ENCODE measurements around the gene YPEL1.

The YPEL1 gene

DNA sequence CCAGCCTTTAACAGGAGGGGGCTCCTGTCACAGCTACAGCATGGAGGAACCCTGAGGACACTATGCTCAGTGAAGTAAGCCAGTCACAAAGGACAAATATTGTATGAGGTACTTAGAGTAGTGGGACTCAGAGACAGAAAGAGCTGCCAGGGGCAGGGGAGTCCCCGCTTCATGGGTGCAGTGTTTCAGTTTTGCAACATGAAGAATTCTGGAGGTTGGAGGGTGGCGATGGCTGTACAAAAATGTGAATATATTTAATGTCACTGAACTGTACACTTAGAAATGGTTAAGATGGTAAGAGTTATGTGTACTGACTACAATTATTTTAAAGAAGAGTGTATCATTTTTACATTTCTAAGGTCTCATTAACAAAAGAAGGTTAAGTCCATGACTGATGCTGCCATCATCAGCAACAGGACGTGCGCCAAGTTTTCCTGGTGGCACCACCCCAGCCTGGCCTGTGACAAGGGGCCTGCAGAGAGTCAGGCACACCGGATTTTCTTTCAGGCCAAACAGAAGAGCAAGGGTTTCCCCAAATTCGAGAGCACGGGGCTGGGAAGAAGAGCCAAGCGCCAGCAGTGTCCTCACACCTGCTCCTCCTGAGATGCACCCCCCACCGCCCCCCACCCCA lies 22.1 kb downstream of the YPEL1 start:
- TF ChIP-seq GATA2 (IDR thresholded peaks at IDR 0.05; ENCODE audit: low read depth, low read length): no peak
- no peak for TF ChIP-seq GATA3 (IDR thresholded peaks at IDR 0.05; ENCODE audit: low read depth, low read length)

DNA sequence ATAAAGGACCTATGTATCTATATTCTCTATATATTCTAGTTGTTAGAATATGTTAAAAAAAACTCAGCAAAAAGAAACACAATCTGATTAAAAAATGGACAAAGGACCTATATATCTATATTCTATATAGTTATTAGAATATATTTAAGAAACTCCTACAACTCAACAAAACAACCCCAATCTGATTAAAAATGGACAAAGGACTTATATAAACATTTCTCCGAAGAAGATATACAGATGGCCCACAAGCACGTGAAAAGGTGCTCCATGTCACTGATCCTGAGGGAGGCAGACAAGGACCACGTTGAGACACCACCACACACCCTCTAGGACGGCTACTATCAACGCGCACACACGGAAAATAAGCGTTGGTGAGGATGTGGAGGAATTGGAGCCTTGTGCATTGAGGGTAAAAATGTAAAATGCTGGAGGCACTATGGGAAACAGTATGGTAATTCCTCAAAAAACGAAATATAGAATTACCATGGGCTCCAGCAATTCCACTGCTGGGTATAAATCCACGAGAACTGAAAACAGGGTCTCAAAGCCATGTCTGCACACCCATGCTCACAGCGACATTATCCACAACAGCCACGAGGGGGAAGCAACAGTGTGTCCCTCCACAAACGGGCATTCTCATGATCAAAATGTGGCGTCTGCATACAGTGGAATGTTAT lies 22.7 kb downstream of the YPEL1 start:
- TF ChIP-seq GATA3 (IDR thresholded peaks at IDR 0.05; ENCODE audit: low read depth, low read length) (no peak), GATA2 (IDR thresholded peaks at IDR 0.05; ENCODE audit: low read depth, low read length) (no peak)

DNA sequence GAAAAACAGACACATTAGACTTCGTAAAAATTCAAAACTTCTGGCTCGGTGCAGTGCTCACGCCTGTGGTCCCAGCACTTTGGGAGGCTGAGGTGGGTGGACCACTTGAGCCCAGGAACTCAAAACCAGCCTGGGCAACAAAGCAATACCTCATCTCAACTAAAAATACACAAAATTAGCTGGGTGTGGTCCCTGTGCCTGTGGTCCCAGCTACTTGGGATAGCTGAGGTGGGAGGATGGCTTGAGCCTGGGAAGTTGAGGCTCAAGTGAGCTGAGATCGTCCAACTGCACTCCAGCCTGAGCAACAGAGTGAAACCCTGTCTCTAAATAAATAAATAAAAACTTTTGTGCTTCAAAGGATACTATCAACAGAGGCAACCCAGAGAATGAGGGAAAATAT lies 23.7 kb downstream of the YPEL1 start:
- TF ChIP-seq GATA3 (IDR thresholded peaks at IDR 0.05; ENCODE audit: low read depth, low read length): no peak
- no peak for TF ChIP-seq GATA2 (IDR thresholded peaks at IDR 0.05; ENCODE audit: low read depth, low read length)

DNA sequence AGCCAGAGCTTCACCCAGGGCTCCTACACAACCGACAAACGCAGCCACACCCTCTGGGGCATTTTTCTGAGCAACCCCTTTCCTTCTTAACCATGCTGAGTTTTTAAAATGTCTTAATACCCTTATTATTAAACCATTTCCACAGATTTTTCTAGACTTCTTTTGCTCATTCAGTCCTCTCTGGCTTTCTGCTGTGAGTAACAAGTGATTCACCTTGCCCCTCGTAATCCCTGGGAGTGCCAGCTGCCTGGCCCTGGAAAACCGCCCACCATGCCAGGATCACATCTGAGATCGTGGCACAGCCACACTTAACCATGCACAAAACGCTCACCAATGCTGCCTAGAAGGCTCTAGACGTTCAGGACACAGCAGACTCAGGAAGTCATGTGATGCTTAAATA lies 25.4 kb downstream of the YPEL1 start:
- TF ChIP-seq GATA2 (IDR thresholded peaks at IDR 0.05; ENCODE audit: low read depth, low read length) (no peak), GATA3 (IDR thresholded peaks at IDR 0.05; ENCODE audit: low read depth, low read length) (no peak)

DNA sequence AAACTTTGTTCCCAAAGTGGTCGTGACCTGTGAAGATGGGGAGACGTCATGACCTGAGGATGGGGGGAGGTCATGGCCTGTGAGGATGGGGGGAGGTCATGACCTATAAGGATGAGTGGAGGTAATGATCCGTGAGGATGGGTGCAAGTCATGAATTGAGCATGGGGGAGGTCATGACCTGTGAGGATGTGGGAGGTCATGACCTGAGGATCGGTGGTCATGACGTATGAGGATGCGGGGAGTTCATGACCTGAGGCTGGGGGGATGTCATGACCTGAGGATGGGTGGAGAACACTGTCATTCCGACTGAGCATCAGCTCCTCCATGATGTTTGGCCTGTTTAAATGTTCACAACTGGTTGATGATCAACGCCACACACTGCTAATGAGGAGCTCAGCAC lies 25.9 kb downstream of the YPEL1 start:
- TF ChIP-seq GATA2 (IDR thresholded peaks at IDR 0.05; ENCODE audit: low read depth, low read length) (no peak), GATA3 (IDR thresholded peaks at IDR 0.05; ENCODE audit: low read depth, low read length) (no peak)

DNA sequence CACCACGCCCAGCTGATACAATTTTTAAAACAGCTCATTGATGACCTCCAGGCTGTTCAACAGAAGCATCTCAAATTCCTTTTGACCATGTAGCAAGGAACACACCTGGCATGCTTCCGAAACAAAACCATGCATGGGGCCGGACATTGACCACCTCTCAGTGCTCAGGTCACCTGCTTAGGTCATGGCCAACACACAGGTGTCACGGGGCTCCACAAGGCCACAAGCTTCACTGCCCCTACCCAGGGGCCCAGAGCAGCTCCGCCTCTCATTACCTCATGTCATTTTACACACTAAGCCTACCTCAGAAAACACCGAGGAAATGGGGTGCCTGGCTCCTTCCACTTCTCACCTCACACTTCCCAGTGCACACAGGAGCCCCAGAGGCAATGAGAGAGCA lies 26.6 kb downstream of the YPEL1 start:
- TF ChIP-seq GATA2 (IDR thresholded peaks at IDR 0.05; ENCODE audit: low read depth, low read length) (no peak), GATA3 (IDR thresholded peaks at IDR 0.05; ENCODE audit: low read depth, low read length) (no peak)

DNA sequence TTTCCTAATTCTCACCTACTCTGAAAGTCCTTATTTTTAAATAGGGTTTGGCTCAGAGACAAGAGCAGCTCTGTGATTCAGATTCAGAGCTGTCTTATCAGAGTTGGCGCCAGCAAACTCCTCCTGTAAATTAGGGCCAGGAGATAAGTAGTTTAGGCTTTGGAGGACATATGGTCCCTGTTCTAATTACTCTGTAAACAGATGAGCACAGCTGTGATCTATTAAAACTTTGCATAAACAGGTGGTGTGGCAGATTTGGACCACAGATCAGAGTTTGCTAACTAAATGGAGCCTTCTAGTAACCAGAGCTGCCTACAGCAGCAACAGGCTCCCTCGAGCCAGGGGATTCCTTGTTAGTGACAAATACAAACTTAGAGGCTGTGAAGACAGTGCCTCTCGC lies 27.9 kb downstream of the YPEL1 start:
- TF ChIP-seq GATA3 (IDR thresholded peaks at IDR 0.05; ENCODE audit: low read depth, low read length): no peak
- TF ChIP-seq GATA2 (IDR thresholded peaks at IDR 0.05; ENCODE audit: low read depth, low read length): peak; percentile 66

DNA sequence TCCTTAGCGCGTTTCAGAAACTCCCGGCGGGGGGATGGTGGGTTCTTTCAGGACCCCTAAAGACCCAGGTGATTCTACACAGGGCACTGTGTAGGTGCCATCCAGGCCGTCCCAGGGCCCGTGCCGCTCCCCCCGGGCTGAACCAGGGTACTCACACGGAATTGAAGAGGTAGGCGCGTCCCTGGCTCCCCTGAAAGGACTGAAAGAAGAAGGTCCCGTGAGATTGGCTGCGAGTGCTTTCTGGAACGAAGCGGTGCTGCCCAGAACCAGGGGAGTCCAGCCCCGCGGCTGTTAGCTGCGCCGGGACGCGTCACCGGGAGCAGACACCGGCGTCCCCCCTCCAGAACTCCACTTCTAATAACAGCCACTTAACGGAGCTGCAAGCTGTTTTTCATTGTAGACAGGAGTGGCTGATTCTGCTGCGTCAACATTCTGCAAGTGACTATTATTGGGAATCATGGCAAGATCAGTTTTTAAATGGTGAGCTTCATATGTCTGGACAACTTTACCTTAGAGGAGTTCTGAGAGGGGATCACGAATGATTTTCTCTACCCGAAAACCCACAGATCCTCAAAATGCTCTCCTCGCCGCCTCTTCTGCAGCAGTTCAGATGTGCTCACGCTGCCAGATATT lies 31.8 kb downstream of the YPEL1 start:
- no peak for TF ChIP-seq GATA3 (IDR thresholded peaks at IDR 0.05; ENCODE audit: low read depth, low read length)
- TF ChIP-seq GATA2 (IDR thresholded peaks at IDR 0.05; ENCODE audit: low read depth, low read length): no peak

DNA sequence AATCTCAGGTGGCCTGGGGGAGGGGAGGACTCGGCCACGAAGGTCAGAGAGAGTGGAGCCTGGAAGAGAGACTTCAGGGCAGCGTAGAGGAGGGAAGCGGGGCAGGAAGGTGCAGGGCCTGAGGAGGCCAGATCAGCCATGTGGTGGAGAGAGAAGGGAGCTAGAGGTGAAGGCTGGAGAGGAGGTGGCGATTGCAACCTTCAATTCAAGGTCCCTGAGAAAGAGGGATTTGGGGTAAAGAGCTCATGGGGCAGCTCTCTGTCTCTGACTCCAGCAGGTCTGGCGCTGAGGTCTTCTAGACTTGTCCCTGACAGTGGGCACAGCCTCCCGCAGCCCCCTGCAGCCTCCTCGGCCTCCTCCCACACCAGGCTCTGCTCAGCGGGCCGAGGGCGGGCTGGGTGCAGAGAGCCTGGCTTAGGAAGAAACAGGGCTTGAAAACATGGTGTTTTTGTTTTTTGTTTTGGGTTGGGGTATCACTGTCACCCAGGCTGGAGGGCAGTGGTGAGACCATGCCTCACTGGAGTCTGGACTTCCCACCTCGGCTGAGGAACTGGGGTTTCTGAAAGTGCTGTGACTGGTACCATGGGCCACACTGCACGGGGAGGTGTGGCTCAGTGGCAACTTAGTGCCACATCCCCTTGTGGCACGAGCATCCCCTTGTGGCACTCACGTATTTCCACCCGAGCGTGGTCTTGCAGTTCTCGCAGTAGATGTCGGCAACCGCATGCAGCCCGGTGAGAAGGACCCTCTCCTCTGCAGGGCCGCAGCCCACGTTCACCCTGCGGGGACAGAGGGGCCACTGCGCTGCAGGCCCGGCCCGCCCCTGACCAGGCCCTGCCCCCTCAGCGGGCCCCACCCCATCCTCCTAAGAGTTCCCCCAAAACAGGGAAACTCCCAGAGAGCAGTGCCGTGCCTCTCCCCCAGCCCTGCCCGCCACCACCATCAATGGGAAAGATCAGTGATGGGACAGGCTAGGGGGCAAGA lies 32.6 kb downstream of the YPEL1 start:
- no peak for TF ChIP-seq GATA2 (IDR thresholded peaks at IDR 0.05; ENCODE audit: low read depth, low read length)
- TF ChIP-seq GATA3 (IDR thresholded peaks at IDR 0.05; ENCODE audit: low read depth, low read length): no peak

DNA sequence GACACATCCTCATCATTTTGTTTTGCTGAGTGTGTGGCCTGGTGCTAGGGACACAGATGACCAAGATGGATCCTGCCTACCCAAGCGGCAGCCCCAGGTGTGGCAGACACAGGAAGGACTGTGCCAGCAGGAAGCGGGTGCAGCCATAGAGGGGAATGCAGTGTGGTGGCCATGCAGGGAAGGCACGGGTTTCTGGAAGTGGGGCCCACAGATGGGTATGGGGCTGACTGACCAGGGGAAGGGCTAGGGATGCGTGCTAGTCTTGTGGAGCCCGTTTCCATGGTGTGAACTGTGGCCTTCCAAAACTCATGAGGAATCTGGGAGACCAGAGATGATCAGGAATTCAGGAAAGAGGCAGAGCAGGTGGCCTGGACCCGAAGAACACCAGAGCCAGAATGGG lies 33.5 kb downstream of the YPEL1 start:
- no peak for TF ChIP-seq GATA3 (IDR thresholded peaks at IDR 0.05; ENCODE audit: low read depth, low read length)
- TF ChIP-seq GATA2 (IDR thresholded peaks at IDR 0.05; ENCODE audit: low read depth, low read length): no peak

DNA sequence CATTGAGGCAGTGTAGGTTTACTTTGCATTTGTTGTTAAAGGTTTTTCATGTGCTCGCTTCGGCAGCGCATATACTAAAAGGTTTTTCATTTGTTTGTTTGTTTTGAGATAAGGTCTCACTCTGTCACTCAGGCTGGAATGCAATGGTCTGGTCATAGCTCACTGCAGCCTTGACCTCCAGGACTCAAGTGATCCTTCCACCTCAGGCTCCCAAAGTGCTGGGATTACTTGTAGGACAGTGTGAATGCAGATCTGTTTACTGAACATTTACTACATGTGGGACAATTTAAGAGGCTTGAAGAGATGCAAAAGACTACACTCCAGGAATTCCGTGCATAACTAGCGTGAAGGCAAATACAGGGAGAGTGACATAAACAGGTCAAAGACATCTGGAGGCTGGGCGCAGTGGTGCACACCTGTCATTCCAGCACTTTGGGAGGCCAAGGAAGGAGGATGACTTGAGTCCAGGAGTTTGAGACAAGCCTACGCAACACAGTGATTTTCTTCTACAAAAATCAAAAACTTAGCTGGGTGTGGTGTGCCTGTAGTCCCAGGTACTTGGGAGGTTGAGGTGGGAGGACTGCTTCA lies 34.1 kb downstream of the YPEL1 start:
- no peak for TF ChIP-seq GATA2 (IDR thresholded peaks at IDR 0.05; ENCODE audit: low read depth, low read length)
- TF ChIP-seq GATA3 (IDR thresholded peaks at IDR 0.05; ENCODE audit: low read depth, low read length): no peak

DNA sequence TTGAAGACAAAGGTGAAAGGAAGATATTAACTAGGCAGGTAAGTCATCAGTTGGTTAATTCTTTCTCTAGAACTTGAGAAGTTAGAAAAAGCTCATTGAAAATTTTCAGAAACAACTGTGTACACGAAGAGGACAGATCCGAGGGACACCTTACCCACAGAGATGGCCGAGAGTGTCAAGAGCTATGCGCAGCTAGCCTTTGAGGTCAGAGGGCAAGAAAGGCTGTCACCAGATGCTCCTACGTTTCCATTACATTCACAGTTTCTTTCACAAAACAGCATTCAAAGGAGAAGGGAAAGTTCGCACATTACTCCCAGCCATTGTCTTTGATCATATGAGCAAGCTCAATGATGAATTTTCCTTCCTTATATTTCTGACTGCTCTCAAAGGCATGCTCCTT lies 34.8 kb downstream of the YPEL1 start:
- TF ChIP-seq GATA3 (IDR thresholded peaks at IDR 0.05; ENCODE audit: low read depth, low read length): no peak

DNA sequence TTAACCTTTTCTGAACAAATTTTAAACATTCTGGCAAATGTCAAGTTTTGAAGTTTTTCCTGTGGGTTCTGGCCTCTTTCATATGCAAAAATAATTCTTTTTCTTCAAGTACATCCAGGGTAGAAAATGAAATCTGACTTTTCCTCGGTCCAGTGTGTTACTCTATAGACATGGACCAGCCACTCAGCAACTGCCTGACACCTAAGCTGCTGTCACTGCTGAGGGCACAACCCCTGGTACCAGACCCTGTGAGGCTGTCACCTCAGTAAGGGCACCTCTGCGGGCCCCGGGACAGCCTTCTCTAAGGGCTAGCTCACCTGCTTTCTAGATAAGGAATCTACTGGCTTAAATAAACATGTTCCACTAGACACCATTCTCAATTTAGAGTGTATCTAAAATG lies 36.0 kb downstream of the YPEL1 start:
- TF ChIP-seq GATA2 (IDR thresholded peaks at IDR 0.05; ENCODE audit: low read depth, low read length): no peak
- no peak for TF ChIP-seq GATA3 (IDR thresholded peaks at IDR 0.05; ENCODE audit: low read depth, low read length)
